Measurements from ENCODE around the gene CLRN2. TPM values are rescaled to one million over a fixed set of nuclear protein-coding genes. Genes with fewer than 3 reads are reported as not detected.

The CLRN2 gene
- total RNA-seq, 1 donor from 2014 or later: not detected

- Mint-ChIP-seq H3K9me3 (no peaks in the 10 kb centered on the region), H3K27me3 (peaks cover 30% of the 10 kb centered on the region), H3K36me3 (peaks cover 4% of the 10 kb centered on the region), H3K27ac (no peak overlapping the region), H3K4me3 (peak overlapping the region; percentile 83), H3K4me1 (ENCODE audit: unreplicated experiment) (peaks cover 38% of the 10 kb centered on the region)
- no peak for TF ChIP-seq CTCF (conservative IDR thresholded peaks at IDR 0.05)
- DNase-seq (ENCODE audit: extremely low spot score, unreplicated experiment): no peak
Measured at GRCh38 chr4:17512973-17513665, 1.8 kb upstream of the CLRN2 start.

GRCh38 chr4:17515445-17516407 lies 761 bp downstream of the CLRN2 start:
- H3K9me3 Mint-ChIP-seq: no peaks in the 10 kb centered on the region
- H3K27me3 Mint-ChIP-seq: peaks cover 30% of the 10 kb centered on the region
- no peak overlapping the region for H3K4me3 Mint-ChIP-seq
- no peak for TF ChIP-seq CTCF (conservative IDR thresholded peaks at IDR 0.05)
- H3K27ac Mint-ChIP-seq: no peak overlapping the region
- H3K36me3 Mint-ChIP-seq: peaks cover under 1% of the 10 kb centered on the region
- H3K4me1 Mint-ChIP-seq (ENCODE audit: unreplicated experiment): peaks cover 21% of the 10 kb centered on the region
- DNase-seq (ENCODE audit: extremely low spot score, unreplicated experiment): no peak

GRCh38 chr4:17516980-17517379 lies 2.0 kb downstream of the CLRN2 start:
- Mint-ChIP-seq H3K4me1 (ENCODE audit: unreplicated experiment) (peaks cover 13% of the 10 kb centered on the region), H3K4me3 (no peak overlapping the region), H3K9me3 (no peaks in the 10 kb centered on the region), H3K27ac (no peak overlapping the region), H3K27me3 (peaks cover 30% of the 10 kb centered on the region), H3K36me3 (no peaks in the 10 kb centered on the region)
- no peak for TF ChIP-seq CTCF (conservative IDR thresholded peaks at IDR 0.05)
- no peak for DNase-seq (ENCODE audit: extremely low spot score, unreplicated experiment)

- H3K27me3 Mint-ChIP-seq: peaks cover 29% of the 10 kb centered on the region
- TF ChIP-seq CTCF (conservative IDR thresholded peaks at IDR 0.05): no peak
- DNase-seq (ENCODE audit: extremely low spot score, unreplicated experiment): no peak
- H3K4me3 Mint-ChIP-seq: no peak overlapping the region
- no peak overlapping the region for H3K27ac Mint-ChIP-seq
- no peaks in the 10 kb centered on the region for H3K9me3 Mint-ChIP-seq
- H3K36me3 Mint-ChIP-seq: no peaks in the 10 kb centered on the region
- H3K4me1 Mint-ChIP-seq (ENCODE audit: unreplicated experiment): peaks cover 9% of the 10 kb centered on the region
Measured at GRCh38 chr4:17517664-17518063, 2.7 kb downstream of the CLRN2 start.

- no peak overlapping the region for H3K27ac Mint-ChIP-seq
- H3K4me1 Mint-ChIP-seq (ENCODE audit: unreplicated experiment): peaks cover 7% of the 10 kb centered on the region
- no peak overlapping the region for H3K4me3 Mint-ChIP-seq
- H3K9me3 Mint-ChIP-seq: no peaks in the 10 kb centered on the region
- H3K36me3 Mint-ChIP-seq: no peaks in the 10 kb centered on the region
- peaks cover 20% of the 10 kb centered on the region for H3K27me3 Mint-ChIP-seq
- TF ChIP-seq CTCF (conservative IDR thresholded peaks at IDR 0.05): no peak
- DNase-seq (ENCODE audit: extremely low spot score, unreplicated experiment): no peak
Measured at GRCh38 chr4:17521595-17521994, 6.6 kb downstream of the CLRN2 start.
